ENCODE results near the gene PLCH2. TPM values are rescaled to one million over a fixed set of nuclear protein-coding genes. Genes with fewer than 3 reads are reported as not detected.
"Not testable (repeated sequence)": the region's sequence is repeated elsewhere in the genome, so short reads cannot be mapped to it uniquely, and the experiment has no call there.

The PLCH2 gene
- polyA plus RNA-seq, 12 donors: 0.33 to 16.6 (median 0.83) TPM; not detected in 2

GRCh38 chr1:2544875-2545640 is 69.0 kb downstream of the PLCH2 start:
- no peak for DNase-seq

GRCh38 chr1:2545754-2546514 is 69.8 kb downstream of the PLCH2 start:
- peak; percentile 57 for DNase-seq

DNA sequence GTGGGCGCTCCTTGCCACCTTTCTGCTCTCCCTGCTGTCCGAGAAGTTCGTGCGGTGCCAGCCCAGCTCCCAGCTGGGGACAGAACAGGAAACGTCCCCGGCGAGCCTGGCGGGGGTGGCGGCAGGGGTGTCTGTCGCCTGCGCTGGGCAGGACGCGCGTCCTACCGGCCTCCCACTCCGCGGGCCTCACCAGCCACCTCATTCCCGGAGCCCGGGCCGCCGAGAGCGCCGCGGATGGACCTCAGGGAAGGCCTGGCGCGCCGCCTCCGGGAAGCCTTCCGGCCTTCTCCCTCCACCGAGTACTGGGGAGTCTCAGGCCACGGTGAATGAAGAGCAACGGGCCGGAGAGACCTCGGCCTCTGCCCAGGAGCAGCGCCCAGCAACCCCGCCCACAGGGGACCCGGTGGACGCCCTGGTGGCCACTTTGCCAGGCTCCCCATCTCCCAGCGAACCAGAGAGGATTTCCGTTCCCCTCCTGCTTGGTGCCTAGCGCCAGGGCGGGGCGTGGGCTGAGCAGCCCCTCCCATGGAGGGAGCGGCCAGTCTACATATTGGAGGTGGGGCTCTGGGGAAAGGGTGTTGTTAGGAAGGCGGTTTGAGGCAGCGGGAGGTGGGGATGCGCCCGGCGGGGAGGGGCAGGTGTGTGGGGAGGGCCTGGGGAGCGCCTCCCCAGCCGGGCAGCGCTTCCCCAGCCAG is 70.6 kb downstream of the PLCH2 start:
- DNase-seq: peak; percentile 57

- DNase-seq: no peak
Measured at GRCh38 chr1:2547210-2548067, 71.3 kb downstream of the PLCH2 start.

DNA sequence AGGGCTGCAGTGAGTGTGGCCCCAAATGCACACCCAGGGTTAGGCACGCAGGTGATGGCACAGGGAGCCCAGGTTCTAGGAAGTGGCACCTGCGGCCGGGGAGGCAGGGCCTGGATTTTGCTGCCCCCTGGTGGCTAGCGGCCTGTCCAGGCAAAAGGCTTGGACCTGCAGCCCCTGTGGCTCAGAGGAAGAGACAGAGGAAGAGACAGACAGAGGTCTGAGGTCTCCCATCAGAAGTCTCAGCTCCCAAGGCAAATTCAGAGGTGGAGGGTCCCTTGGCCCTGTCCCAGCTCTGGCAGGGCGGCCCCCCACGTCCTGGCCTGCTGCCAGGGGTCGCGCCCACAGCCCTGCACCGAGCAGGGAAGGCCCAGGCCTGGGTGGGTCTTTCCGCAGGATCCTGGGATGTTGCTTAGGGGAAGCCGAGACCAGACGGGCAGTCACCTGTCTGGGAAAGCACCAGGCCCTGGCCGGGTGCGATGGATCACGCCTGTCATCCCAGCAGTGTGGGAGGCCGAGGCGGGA is 72.0 kb downstream of the PLCH2 start:
- peak; percentile 80 for DNase-seq

- not testable (repeated sequence) for DNase-seq
Measured at GRCh38 chr1:2549367-2550029, 73.4 kb downstream of the PLCH2 start.

GRCh38 chr1:2550309-2550861 is 74.3 kb downstream of the PLCH2 start:
- not testable (repeated sequence) for DNase-seq

DNA sequence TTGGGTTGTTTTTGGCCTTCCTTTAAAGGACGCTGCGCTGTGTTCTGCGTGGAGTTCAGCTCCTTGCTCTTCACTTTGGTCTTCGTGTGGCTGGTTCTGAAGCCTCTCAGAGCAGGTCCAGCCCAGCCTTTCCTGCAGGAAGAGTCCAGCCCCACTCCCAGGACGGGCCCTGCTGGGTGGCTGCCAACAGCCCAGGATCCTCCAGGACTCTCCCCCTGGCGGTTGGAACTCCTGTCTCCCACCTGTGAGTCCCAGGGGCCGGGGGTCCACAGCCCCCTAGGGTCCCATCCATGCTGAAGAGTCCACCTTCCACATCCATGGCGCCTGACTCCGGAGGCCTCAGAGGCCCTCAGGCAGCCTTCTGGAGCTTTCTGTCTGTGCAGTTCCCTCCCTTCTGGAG is 75.5 kb downstream of the PLCH2 start:
- not testable (repeated sequence) for DNase-seq

- DNase-seq: no peak
Measured at GRCh38 chr1:2552189-2552588, 76.1 kb downstream of the PLCH2 start.

DNA sequence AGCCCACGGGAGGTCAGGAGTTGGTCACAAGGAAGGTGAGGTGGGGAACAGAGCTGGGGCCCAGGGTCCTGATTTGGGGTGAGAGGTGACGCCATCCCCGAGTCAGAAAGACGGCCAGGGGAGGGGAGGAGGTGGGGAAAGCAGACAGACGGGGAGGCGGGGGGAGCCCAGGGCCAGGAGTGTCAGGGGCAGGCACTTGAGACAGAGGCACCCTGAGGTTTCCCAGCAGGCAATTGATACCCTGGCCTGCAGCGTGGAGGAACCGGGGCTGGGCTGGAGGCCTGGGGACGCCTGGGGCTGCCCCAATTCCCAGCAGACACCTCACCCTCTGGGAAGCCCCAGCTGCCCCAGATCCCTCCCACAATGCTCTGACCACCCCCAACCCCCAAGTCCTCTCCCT is 77.0 kb downstream of the PLCH2 start:
- not testable (repeated sequence) for DNase-seq

DNA sequence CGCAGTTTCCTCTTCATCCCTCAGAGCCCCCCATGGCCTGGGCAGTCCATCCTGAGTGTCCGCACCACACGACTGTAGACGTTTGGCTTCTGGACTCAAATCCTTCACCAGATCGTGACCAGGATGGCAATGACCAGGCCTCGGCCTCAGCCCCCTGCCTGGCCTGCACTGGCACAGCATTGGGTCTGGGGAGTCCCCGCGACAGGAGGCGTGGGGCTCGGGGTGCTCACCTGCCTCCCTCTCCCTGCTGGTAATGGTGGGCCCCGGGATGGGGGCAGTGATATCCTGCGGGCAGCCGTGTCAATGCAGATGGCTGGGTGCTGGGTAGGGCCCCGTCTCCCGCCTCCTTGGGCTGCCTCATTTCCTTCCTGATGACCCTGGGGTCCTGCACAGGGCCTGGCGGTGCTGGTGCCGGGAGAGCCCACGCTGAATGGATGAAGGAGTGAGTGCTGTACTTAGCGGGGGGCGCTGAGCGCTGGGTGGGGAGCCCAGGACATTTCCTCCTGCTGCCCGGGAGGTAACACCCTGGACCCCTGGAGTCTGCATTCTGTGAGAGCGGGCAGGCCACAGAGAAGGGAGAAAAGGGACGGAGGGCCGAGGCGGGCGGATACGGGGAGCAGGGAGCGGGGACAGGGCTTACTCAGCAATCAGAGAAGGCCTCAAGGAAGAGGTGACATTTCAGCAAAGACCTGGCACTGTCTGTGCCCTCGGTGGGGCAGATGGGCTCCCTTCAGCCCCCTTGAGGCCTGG is 78.0 kb downstream of the PLCH2 start:
- no peak for DNase-seq

GRCh38 chr1:2554621-2555387 is 78.7 kb downstream of the PLCH2 start:
- DNase-seq: no peak

Other genes with a start within 250 kb of the PLCH2 start
- 10 to 100 TPM in 11 of 12 donors, not detected in 1; 44.3 to 88.0 (median 55.0) TPM for gene SKI, start 248.0 kb upstream of the PLCH2 start, polyA plus RNA-seq (ENCODE audit: insufficient read length in 12 of 12)
- gene MORN1, start 84.7 kb upstream of the PLCH2 start, polyA plus RNA-seq (ENCODE audit: insufficient read length in 12 of 12): 1 to 10 TPM in 11 of 12 donors, not detected in 1; 4.4 to 9.4 (median 5.7) TPM
- gene RER1, start 84.4 kb upstream of the PLCH2 start, polyA plus RNA-seq (ENCODE audit: insufficient read length in 12 of 12): 100 to 1,000 TPM in 1 of 12 donors, 10 to 100 TPM in 10, not detected in 1; 69.7 to 174 (median 84.7) TPM
- gene PEX10, start 63.7 kb upstream of the PLCH2 start, polyA plus RNA-seq (ENCODE audit: insufficient read length in 12 of 12): 10 to 100 TPM in 11 of 12 donors, not detected in 1; 13.1 to 28.0 (median 16.6) TPM
- gene PANK4, start 50.3 kb downstream of the PLCH2 start, polyA plus RNA-seq (ENCODE audit: insufficient read length in 12 of 12): 10 to 100 TPM in 11 of 12 donors, not detected in 1; 16.7 to 24.2 (median 19.6) TPM
- 1 to 10 TPM in 1 of 12 donors, under 1 TPM in 8, not detected in 3; 0.11 to 1.0 (median 0.48) TPM for gene HES5, start 54.0 kb downstream of the PLCH2 start, polyA plus RNA-seq (ENCODE audit: insufficient read length in 12 of 12)
- gene TNFRSF14, start 80.1 kb downstream of the PLCH2 start, polyA plus RNA-seq (ENCODE audit: insufficient read length in 12 of 12): 10 to 100 TPM in 7 of 12 donors, 1 to 10 TPM in 4, not detected in 1; 7.3 to 79.5 (median 11.0) TPM
- 10 to 100 TPM in 11 of 12 donors, not detected in 1; 14.6 to 59.6 (median 18.7) TPM for gene PRXL2B, start 110.5 kb downstream of the PLCH2 start, polyA plus RNA-seq (ENCODE audit: insufficient read length in 12 of 12)
- 1 to 10 TPM in 1 of 12 donors, under 1 TPM in 7, not detected in 4; 0.31 to 1.1 (median 0.46) TPM for gene MMEL1, start 156.7 kb downstream of the PLCH2 start, polyA plus RNA-seq (ENCODE audit: insufficient read length in 12 of 12)